Measurements from ENCODE around the gene CDHR1.
A peak's percentile ranks its signal among the peaks of the same experiment; 100 is the strongest.

Gene CDHR1

DNA sequence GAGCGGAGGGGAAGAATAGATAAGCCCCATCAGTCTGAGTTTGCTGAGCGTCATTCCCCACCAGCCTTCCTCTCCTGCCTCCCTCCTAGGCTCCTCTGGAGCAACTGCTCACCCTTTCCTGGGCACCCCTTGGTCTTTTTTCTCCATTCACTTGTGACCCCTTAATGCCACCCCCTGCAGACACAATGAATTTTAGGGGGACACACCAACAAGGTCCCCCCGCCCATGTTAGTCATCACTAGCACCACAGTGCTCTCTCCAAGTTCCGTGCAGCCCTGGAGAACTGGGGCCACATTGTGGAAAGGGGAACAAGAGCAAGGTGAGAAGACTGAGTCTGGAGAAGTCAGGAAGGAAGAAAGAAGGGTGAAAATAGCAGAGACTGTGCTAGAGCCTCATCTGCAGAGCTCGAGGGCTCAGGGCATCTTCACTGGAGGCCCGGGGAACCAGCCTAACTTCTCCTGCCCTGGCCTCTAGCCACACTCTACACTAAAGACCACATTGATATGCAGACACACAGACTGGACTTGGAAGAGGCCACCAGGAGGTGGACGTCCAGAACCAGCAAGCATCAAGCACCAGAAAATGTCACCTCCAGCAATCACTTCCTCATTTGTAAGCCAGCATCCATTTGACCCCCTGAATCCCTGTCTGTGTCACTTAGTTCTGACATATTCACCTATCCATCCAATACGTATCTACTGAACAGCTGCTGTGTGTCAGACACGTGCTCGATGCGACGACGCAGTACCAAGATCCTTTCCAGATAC, 68.0 kb downstream of the CDHR1 start:
- TF ChIP-seq EZH2phosphoT487 (IDR thresholded peaks at IDR 0.05; ENCODE audit: low read depth): no peak
- TF ChIP-seq, protein P1, sequence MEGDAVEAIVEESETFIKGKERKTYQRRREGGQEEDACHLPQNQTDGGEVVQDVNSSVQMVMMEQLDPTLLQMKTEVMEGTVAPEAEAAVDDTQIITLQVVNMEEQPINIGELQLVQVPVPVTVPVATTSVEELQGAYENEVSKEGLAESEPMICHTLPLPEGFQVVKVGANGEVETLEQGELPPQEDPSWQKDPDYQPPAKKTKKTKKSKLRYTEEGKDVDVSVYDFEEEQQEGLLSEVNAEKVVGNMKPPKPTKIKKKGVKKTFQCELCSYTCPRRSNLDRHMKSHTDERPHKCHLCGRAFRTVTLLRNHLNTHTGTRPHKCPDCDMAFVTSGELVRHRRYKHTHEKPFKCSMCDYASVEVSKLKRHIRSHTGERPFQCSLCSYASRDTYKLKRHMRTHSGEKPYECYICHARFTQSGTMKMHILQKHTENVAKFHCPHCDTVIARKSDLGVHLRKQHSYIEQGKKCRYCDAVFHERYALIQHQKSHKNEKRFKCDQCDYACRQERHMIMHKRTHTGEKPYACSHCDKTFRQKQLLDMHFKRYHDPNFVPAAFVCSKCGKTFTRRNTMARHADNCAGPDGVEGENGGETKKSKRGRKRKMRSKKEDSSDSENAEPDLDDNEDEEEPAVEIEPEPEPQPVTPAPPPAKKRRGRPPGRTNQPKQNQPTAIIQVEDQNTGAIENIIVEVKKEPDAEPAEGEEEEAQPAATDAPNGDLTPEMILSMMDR (IDR thresholded peaks at IDR 0.05; ENCODE audit: low read depth, low read length): no peak
- no peak overlapping the region for H3K27ac ChIP-seq (ENCODE audit: low read length)

DNA sequence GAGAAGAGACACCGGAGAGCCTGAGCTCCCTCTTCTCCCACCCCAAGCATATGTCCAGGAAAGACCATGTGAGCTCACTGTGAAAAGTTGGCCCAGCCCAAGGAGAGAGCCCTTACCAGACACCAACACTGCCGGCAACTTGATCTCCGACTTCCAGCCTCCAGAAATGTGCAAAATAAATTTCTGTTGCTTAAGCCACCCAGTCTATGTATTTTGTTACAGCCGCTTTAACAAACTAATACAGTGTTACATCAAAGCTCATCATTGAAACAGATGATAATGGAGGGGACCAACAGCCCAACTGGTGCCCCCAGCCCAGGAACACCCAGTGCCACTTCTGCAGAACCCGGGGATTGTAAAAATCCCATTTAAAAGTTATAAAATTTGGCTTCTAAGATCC, 69.4 kb downstream of the CDHR1 start:
- Histone ChIP-seq H3K27me3 (ENCODE audit: low read depth, low read length) (peaks cover 10% of the 10 kb centered on the region; the same call in 1 of the 2 replicates), H4K20me1 (ENCODE audit: insufficient read depth, low read length) (no peaks in the 10 kb centered on the region), H2AFZ (ENCODE audit: low read depth, low read length) (no peak overlapping the region), H3K9ac (ENCODE audit: low read length) (no peak overlapping the region), H3K27ac (ENCODE audit: low read length) (no peak overlapping the region), H3K4me2 (ENCODE audit: low read length) (no peak overlapping the region), H3K4me3 (ENCODE audit: low read length) (no peak overlapping the region), H3K9me3 (ENCODE audit: insufficient read depth, low read length) (no peaks in the 10 kb centered on the region), H3K4me1 (ENCODE audit: low read length) (peaks cover 15% of the 10 kb centered on the region), H3K36me3 (replicated peaks; ENCODE audit: low read depth, low read length) (no peaks in the 10 kb centered on the region), H3K79me2 (ENCODE audit: low read length) (no peaks in the 10 kb centered on the region)
- TF ChIP-seq EZH2phosphoT487 (IDR thresholded peaks at IDR 0.05; ENCODE audit: low read depth): no peak
- TF ChIP-seq, protein P1 (IDR thresholded peaks at IDR 0.05; ENCODE audit: low read depth, low read length): no peak

More for the DNA sequence above, 68.0 kb downstream of the CDHR1 start:
- no peak overlapping the region for H3K4me2 ChIP-seq (ENCODE audit: low read length)
- H3K4me3 ChIP-seq (ENCODE audit: low read length): no peak overlapping the region
- no peaks in the 10 kb centered on the region for H3K36me3 ChIP-seq (replicated peaks; ENCODE audit: low read depth, low read length)
- H3K9me3 ChIP-seq (ENCODE audit: insufficient read depth, low read length): no peaks in the 10 kb centered on the region
- H3K9ac ChIP-seq (ENCODE audit: low read length): no peak overlapping the region
- H3K27me3 ChIP-seq (ENCODE audit: low read depth, low read length): no peaks in the 10 kb centered on the region
- no peaks in the 10 kb centered on the region for H3K79me2 ChIP-seq (ENCODE audit: low read length)
- no peaks in the 10 kb centered on the region for H4K20me1 ChIP-seq (ENCODE audit: insufficient read depth, low read length)
- no peak overlapping the region for H2AFZ ChIP-seq (ENCODE audit: low read depth, low read length)
- H3K4me1 ChIP-seq (ENCODE audit: low read length): peaks cover 9% of the 10 kb centered on the region

DNA sequence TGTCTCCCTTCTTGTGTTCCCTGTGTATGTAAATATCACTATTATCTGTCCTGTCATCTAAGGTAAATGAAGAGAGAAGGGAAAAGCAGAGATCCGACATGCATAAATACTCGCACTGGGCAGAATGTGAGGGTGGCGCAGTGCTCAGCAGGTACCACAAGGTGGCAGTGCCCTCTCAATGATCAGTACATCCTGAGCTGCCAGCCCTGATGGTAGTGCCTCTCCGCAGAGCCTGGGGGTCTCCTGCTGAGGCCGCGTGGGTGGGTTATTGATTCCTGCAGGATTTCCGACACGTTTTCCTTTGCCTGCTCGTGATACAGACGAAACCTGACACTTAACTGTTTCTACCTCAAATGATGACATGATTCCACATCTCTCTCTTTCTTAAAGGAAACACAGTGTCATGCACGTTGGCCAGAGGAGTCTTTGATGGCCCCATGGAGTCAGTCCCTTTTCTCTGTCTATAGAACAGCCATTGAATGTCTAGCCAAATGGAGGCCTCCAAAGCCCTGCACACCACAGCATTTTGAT, 70.3 kb downstream of the CDHR1 start:
- Histone ChIP-seq H3K9me3 (ENCODE audit: insufficient read depth, low read length) (no peaks in the 10 kb centered on the region), H2AFZ (ENCODE audit: low read depth, low read length) (no peak overlapping the region), H3K79me2 (ENCODE audit: low read length) (no peaks in the 10 kb centered on the region), H3K4me3 (ENCODE audit: low read length) (no peak overlapping the region), H3K27ac (ENCODE audit: low read length) (no peak overlapping the region), H3K4me2 (ENCODE audit: low read length) (peak overlapping the region; percentile 45), H3K9ac (ENCODE audit: low read length) (no peak overlapping the region), H3K36me3 (replicated peaks; ENCODE audit: low read depth, low read length) (no peaks in the 10 kb centered on the region), H4K20me1 (ENCODE audit: insufficient read depth, low read length) (no peaks in the 10 kb centered on the region), H3K27me3 (ENCODE audit: low read depth, low read length) (peaks cover 17% of the 10 kb centered on the region), H3K4me1 (ENCODE audit: low read length) (peaks cover 15% of the 10 kb centered on the region)
- TF ChIP-seq EZH2phosphoT487 (IDR thresholded peaks at IDR 0.05; ENCODE audit: low read depth): no peak
- TF ChIP-seq, protein P1 (IDR thresholded peaks at IDR 0.05; ENCODE audit: low read depth, low read length): peak; percentile 85

DNA sequence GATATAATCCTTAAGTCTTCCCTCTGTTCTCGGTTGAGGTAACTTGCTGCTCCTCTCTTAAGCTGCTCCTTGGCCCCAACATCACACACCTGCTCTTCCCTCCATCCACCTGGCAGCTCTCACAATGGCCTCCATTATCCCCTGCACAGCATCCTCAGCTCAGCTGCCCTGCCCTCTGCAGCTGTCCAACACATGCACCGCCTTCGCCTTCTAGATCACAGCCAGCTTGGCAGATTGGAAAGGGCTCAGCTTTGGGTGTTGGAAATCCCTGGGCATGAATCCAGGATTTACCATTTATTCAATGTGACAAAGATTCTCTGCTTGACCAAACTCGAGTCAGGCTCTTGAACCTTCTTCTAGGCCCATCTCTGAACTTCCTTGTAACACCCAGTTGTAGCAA, 71.1 kb downstream of the CDHR1 start:
- no peak overlapping the region for H3K4me3 ChIP-seq (ENCODE audit: low read length)
- H3K4me1 ChIP-seq (ENCODE audit: low read length): peaks cover 15% of the 10 kb centered on the region
- no peak overlapping the region for H3K27ac ChIP-seq (ENCODE audit: low read length)
- no peak overlapping the region for H3K4me2 ChIP-seq (ENCODE audit: low read length)
- H2AFZ ChIP-seq (ENCODE audit: low read depth, low read length): no peak overlapping the region
- H3K27me3 ChIP-seq (ENCODE audit: low read depth, low read length): peaks cover 17% of the 10 kb centered on the region
- TF ChIP-seq EZH2phosphoT487 (IDR thresholded peaks at IDR 0.05; ENCODE audit: low read depth): no peak
- TF ChIP-seq, protein P1 (IDR thresholded peaks at IDR 0.05; ENCODE audit: low read depth, low read length): no peak
- H3K9me3 ChIP-seq (ENCODE audit: insufficient read depth, low read length): no peaks in the 10 kb centered on the region
- no peak overlapping the region for H3K9ac ChIP-seq (ENCODE audit: low read length)
- no peaks in the 10 kb centered on the region for H3K36me3 ChIP-seq (replicated peaks; ENCODE audit: low read depth, low read length)
- no peaks in the 10 kb centered on the region for H4K20me1 ChIP-seq (ENCODE audit: insufficient read depth, low read length)
- no peaks in the 10 kb centered on the region for H3K79me2 ChIP-seq (ENCODE audit: low read length)

All from OCI-LY3 (cell line).